Right lobe of liver (tissue), 6 donors: ENCODE data around the gene IFT52. TPM values are rescaled to one million over a fixed set of nuclear protein-coding genes. Genes with fewer than 3 reads are reported as not detected.

ENCODE experiments used
- ATAC-seq, 4 donors: fragments of 200-7000 bp; cut with Tn5 transposase; one replicate each; pipeline ENCODE4 v1.9.1; 2020; ENCODE audit warnings: mild to moderate bottlenecking in 4 of 4, moderate library complexity in 4 of 4
- DNase-seq, 3 donors: peaks; one replicate each; pipeline ENCODE4 v3.0.0-alpha.2; 2020
- H3K27ac ChIP-seq, 3 donors: fragments of 200-600 bp; one replicate each; pipeline ENCODE4 v1.8.0; 2022
- H3K27me3 ChIP-seq, 2 donors: fragments of 200-600 bp; one replicate each; pipeline ENCODE4 v1.8.0; 2022
- H3K36me3 ChIP-seq, 4 donors: fragments of 200-600 bp; sonication (generic) in 1 of 4; one replicate each; pipeline versions ENCODE4 v1.5.1 to v1.8.0; 2017 to 2022; ENCODE audit warnings: control low read depth in 1 of 4
- H3K4me1 ChIP-seq, 4 donors: fragments of 200-600 bp; sonication (generic) in 1 of 4; one replicate each; pipeline versions ENCODE4 v1.5.1 to v1.8.0; 2017 to 2022; ENCODE audit warnings: control low read depth in 1 of 4
- H3K4me3 ChIP-seq, 3 donors: fragments of 200-600 bp; one replicate each; pipeline ENCODE4 v1.8.0; 2022
- H3K9me3 ChIP-seq, 4 donors: fragments of 200-600 bp; sonication (generic) in 1 of 4; one replicate each; pipeline versions ENCODE4 v1.5.1 to v1.8.0; 2017 to 2022; ENCODE audit warnings: control low read depth in 1 of 4
- CTCF ChIP-seq, 4 donors: fragments of 200-600 bp in 3 of 4; fragments of 450-650 bp in 1 of 4; IDR thresholded peaks; one replicate each; pipeline versions ENCODE4 v1.5.1 to v1.8.0; 2016 to 2022; ENCODE audit warnings: antibody characterized with exemption in 4 of 4, mild to moderate bottlenecking in 2 of 4
- POLR2A ChIP-seq: fragments of 450-650 bp; IDR thresholded peaks from one replicate; pipeline ENCODE4 v1.6.1; 2017; ENCODE audit warnings: antibody characterized with exemption, mild to moderate bottlenecking
- WGBS: methylation state at CpG from one replicate; pipeline ENCODE4 v1.1.6; 2018; ENCODE audit warnings: low coverage, low lambda C conversion rate; ENCODE audit not compliant: insufficient coverage; ENCODE audit errors: missing lambda C conversion rate; 5-methylcytosine and 5-hydroxymethylcytosine counted together
- intact Hi-C, 2 donors: fragments of 100-400 bp; cut with DNase I; formaldehyde crosslinking; loops; one replicate each; pipeline versions ENCODE4 v1.11.2 to v1.14.1; 2022
- total RNA-seq, 6 experiments: library from RNA; depleted of rRNA in 2 of 6; stranded (reverse); fragments of >200 nt in 2 of 6; fragmentation: NEBNext Ultra II Directional in 3 of 6; extraction: Animal tissue kit (Norgen Biotek cat#: 25700) in 3 of 6; gene quantifications; one replicate each; pipeline versions ENCODE4 v1.1.0 to v1.2.4, GENCODE V29; 2016 to 2023
- donor health status: DM: no; HTN: yes; CAD: no.
- donor health status: DM: no; HTN: no; CAD: no.
- donor health status: DM: no; HTN: no; CAD: no.
- donor health status: DM: no; HTN: yes; CAD: no.
- donor health status: DM: no; HTN: yes; CAD: no.

Gene IFT52
- total RNA-seq, 6 experiments from 2014 or later = 3.4 to 6.0 (median 4.1) TPM

GRCh38 chr20:43670423-43670822, 79.7 kb downstream of the IFT52 start:
- 85% methylated on average over 2 of the region's 2 CpGs for WGBS
- ATAC-seq (no peak), DNase-seq (no peak)
- Histone ChIP-seq H3K27me3 (no peaks in the 10 kb centered on the region), H3K9me3 (no peaks in the 10 kb centered on the region), H3K36me3 (no peaks in the 10 kb centered on the region), H3K4me3 (no peak overlapping the region), H3K4me1 (no peaks in the 10 kb centered on the region), H3K27ac (no peak overlapping the region)
- intact Hi-C loops = no loop called here
- TF ChIP-seq POLR2A = no peak
- no peak for TF ChIP-seq CTCF (IDR thresholded peaks at IDR 0.05)

DNA sequence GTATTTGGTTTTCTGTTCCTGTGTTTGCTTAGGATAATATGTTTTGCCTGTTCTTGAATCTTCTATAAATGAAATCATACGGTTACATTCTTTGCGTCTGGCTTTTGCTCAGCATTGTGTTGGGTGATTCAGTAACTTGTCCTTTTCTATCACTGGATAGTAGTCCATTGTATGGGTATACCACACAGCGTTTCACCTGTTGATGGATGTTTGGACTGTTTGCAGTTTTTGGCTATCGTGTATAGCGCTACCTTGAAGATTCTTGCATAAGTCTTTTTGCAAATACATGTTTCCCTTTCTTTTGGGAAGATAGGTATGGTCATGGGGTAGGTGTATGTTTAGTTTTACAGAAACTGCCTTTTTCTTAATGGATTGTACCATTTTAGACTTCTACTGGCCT, 85.6 kb downstream of the IFT52 start:
- 92% methylated on average over 5 of the region's 5 CpGs for WGBS
- Histone ChIP-seq H3K27me3 (no peaks in the 10 kb centered on the region), H3K36me3 (no peaks in the 10 kb centered on the region), H3K27ac (no peak overlapping the region), H3K4me3 (no peak overlapping the region), H3K4me1 (no peaks in the 10 kb centered on the region), H3K9me3 (no peaks in the 10 kb centered on the region)
- intact Hi-C loops = no loop called here
- no peak for ATAC-seq
- no peak for DNase-seq
- TF ChIP-seq CTCF (IDR thresholded peaks at IDR 0.05) = no peak
- no peak for TF ChIP-seq POLR2A

DNA sequence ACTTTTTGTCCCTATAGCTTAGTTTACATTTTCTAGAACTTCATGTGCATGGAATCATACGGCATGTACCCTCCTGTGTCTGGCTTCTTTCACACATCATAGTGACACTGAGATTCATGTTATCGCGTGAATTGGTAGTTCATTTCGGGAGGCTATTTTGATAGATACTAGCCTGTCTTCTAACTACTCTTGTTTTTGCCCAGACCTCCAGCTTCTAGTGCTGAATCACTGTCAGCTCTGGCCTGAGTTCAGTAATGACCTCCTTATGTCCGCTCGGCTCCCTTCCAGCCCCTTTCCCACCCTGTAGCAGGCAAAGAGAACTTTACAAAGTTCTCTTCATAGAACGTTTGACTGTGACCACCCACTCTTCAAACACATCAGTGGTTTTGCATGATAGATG, 90.2 kb downstream of the IFT52 start:
- no peak for ATAC-seq
- Histone ChIP-seq H3K36me3 (no peaks in the 10 kb centered on the region), H3K4me3 (no peak overlapping the region), H3K27ac (no peak overlapping the region), H3K4me1 (no peaks in the 10 kb centered on the region), H3K27me3 (no peaks in the 10 kb centered on the region), H3K9me3 (no peaks in the 10 kb centered on the region)
- DNase-seq = no peak
- intact Hi-C loops = loop anchor here in 1 of 2 donors (10.0 kb wide), 1 partner anchor 146 kb away; no protein-coding TSS in a partner anchor
- WGBS = 80% methylated on average over 5 of the region's 7 CpGs
- no peak for TF ChIP-seq CTCF (IDR thresholded peaks at IDR 0.05)
- no peak for TF ChIP-seq POLR2A

- TF ChIP-seq CTCF (IDR thresholded peaks at IDR 0.05) (no peak), POLR2A (no peak)
- Histone ChIP-seq H3K36me3 (no peaks in the 10 kb centered on the region), H3K9me3 (no peaks in the 10 kb centered on the region), H3K4me3 (no peak overlapping the region), H3K27ac (no peak overlapping the region), H3K27me3 (no peaks in the 10 kb centered on the region), H3K4me1 (no peaks in the 10 kb centered on the region)
- intact Hi-C loops = loop anchor here in 1 of 2 donors (10.0 kb wide), 1 partner anchor 147 kb away; no protein-coding TSS in a partner anchor
- no peak for ATAC-seq
- no peak for DNase-seq
- 54% methylated on average over 1 of the region's 8 CpGs for WGBS
Measured at GRCh38 chr20:43681468-43681942, 90.8 kb downstream of the IFT52 start.

DNA sequence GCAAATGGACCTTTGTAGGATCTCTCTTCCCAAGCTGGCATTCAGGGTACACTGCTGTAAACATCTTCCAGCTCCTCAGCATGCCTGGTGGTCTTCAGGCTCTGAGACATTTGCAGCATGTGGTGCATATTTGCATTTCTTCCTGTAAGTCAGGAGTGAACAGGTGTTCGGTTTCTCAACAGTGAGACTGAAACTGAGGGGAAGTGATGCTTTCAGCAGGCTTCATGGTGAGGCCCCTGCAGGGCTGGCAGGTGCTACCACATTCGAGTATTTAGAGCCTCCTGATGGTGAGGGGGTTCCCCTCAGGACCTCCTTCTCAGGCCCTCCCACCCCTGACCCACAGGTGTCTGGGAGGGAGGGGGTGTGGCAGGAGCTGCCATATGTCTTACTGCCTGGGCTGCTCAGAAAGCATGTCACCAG, 91.3 kb downstream of the IFT52 start:
- Histone ChIP-seq H3K9me3 (no peaks in the 10 kb centered on the region), H3K27me3 (no peaks in the 10 kb centered on the region), H3K27ac (no peak overlapping the region), H3K36me3 (no peaks in the 10 kb centered on the region), H3K4me3 (no peak overlapping the region), H3K4me1 (no peaks in the 10 kb centered on the region)
- ATAC-seq (peak in 1 of 4 donors; percentile 38), DNase-seq (no peak)
- intact Hi-C loops = loop anchor here in 1 of 2 donors (10.0 kb wide), 1 partner anchor 147 kb away; no protein-coding TSS in a partner anchor
- no peak for TF ChIP-seq CTCF (IDR thresholded peaks at IDR 0.05)
- no peak for TF ChIP-seq POLR2A
- 20% methylated on average over 1 of the region's 2 CpGs for WGBS
